Heart left ventricle (tissue), 16 donors: ENCODE measurements around the gene RTP3. TPM values are rescaled to one million over a fixed set of nuclear protein-coding genes. Genes with fewer than 3 reads are reported as not detected.

Source experiments
- ATAC-seq, 4 donors: fragments of 200-7000 bp; cut with Tn5 transposase; one replicate each; pipeline ENCODE4 v1.9.1; 2020 to 2022; ENCODE audit warnings: moderate library complexity in 4 of 4, mild to moderate bottlenecking in 3 of 4, moderate number of reproducible peaks in 1 of 4
- DNase-seq, 5 donors: peaks; one replicate each; pipeline ENCODE4 v3.0.0-alpha.2; 2020
- H3K27ac ChIP-seq, 12 donors: fragments of 200-600 bp; sonication (generic) in 4 of 12; one replicate each; pipeline versions ENCODE4 v1.5.0 to v1.8.0; 2016 to 2022; ENCODE audit warnings: mild to moderate bottlenecking in 2 of 12
- H3K27me3 ChIP-seq, 9 donors: fragments of 200-600 bp; sonication (generic) in 2 of 9; one replicate each; pipeline versions ENCODE4 v1.5.1 to v1.8.0; 2016 to 2022; ENCODE audit warnings: mild to moderate bottlenecking in 3 of 9
- H3K36me3 ChIP-seq, 9 donors: fragments of 200-600 bp; sonication (generic) in 2 of 9; one replicate each; pipeline versions ENCODE4 v1.5.0 to v1.8.0; 2018 to 2022; ENCODE audit warnings: mild to moderate bottlenecking in 2 of 9
- H3K4me1 ChIP-seq, 12 donors: fragments of 200-600 bp; sonication (generic) in 4 of 12; one replicate each; pipeline versions ENCODE4 v1.5.0 to v1.8.0; 2016 to 2022; ENCODE audit warnings: mild to moderate bottlenecking in 3 of 12
- H3K4me3 ChIP-seq, 12 donors: fragments of 200-600 bp; sonication (generic) in 4 of 12; one replicate each; pipeline versions ENCODE4 v1.5.0 to v1.8.0; 2017 to 2022; ENCODE audit warnings: mild to moderate bottlenecking in 9 of 12, moderate library complexity in 4 of 12
- H3K9me3 ChIP-seq, 12 donors: fragments of 200-600 bp; sonication (generic) in 4 of 12; one replicate each; pipeline versions ENCODE4 v1.5.0 to v1.8.0; 2016 to 2022; ENCODE audit warnings: mild to moderate bottlenecking in 1 of 12
- POLR2A ChIP-seq, 2 donors: fragments of 450-650 bp; IDR thresholded peaks; one replicate each; pipeline ENCODE4 v1.6.1; 2017; ENCODE audit warnings: antibody characterized with exemption in 2 of 2, mild to moderate bottlenecking in 2 of 2, moderate library complexity in 2 of 2
- WGBS, 4 donors: extraction: QIAGEN DNeasy Blood & Tissue Kit in 2 of 4; methylation state at CpG; one replicate each; pipeline versions ENCODE4 v1.1.5 to v1.1.7; 2013 to 2018; 5-methylcytosine and 5-hydroxymethylcytosine counted together
- intact Hi-C, 10 donors: fragments of 100-400 bp; cut with DNase I; formaldehyde crosslinking; loops; one replicate each; pipeline versions ENCODE4 v1.11.1 to v1.14.2; 2022
- long read RNA-seq, 3 donors: library from polyadenylated mRNA; unstranded; transcript quantifications; one replicate each; pipeline ENCODE4 v2.0.0, GENCODE V29; 2020 to 2021
- polyA plus RNA-seq, 2 donors: library from polyadenylated mRNA; stranded (reverse); fragments of 200-250 nt; gene quantifications; one replicate each; pipeline ENCODE4 v1.2.3, GENCODE V29; 2013
- total RNA-seq, 9 donors: library from RNA; depleted of rRNA in 2 of 9; stranded (reverse); fragments of >200 nt in 2 of 9; fragmentation: NEBNext Ultra II Directional in 3 of 9; extraction: Animal tissue kit (Norgen Biotek cat#: 25700) in 3 of 9; gene quantifications; one replicate each; pipeline versions ENCODE4 v1.1.0 to v1.2.4, GENCODE V29; 2016 to 2023
- TF ChIP-seq, protein P1 (sequence below), 12 donors: fragments of 200-600 bp; sonication (generic) in 4 of 12; IDR thresholded peaks; one replicate each; pipeline versions ENCODE4 v1.5.0 to v1.8.0; 2018 to 2022; ENCODE audit warnings: antibody characterized with exemption in 12 of 12, mild to moderate bottlenecking in 5 of 12
- donor health status: ischemic (EF 13 %, LVEDD 7.1; RV severe dilation, severe dysfunction).
- donor health status: healthy with polysubstance abuse.
- donor health status: DM: no; HTN: yes; CAD: no.
- donor health status: DM: no; HTN: no; CAD: no.
- donor health status: ischemic (EF 25% LVEDD 6.9; RV normal size, moderate dysfunction).
- donor health status: ischemic (EF 25% LVEDD 5.7; RV mildly dilated, moderate dysfunction).
- donor health status: healthy.
- donor health status: DM: yes; HTN: yes; CAD: no.
- donor health status: ischemic (EF 35%, LVEDD 5.7; RV mildly dilated, moderate dysfunction).
- donor health status: nonischemic (EF 11% LVEDD 7.7; RV severe dilation, severe dysfunction).
- donor health status: DM: yes; HTN: yes; CAD: no.
- donor health status: PGD.
- donor health status: ischemic (EF 29% LVEDD 5.4; RV normal size, mild dysfunction).
- donor health status: nonischemic (EF 23%, LVEDD 6.1; RV moderate dilation, normal function).

The RTP3 gene
- not detected for total RNA-seq
- polyA plus RNA-seq = not detected
- long read RNA-seq, donor 1 = 0 reads
- long read RNA-seq, donor 2 = 0 reads
- long read RNA-seq, donor 3 = 0 reads

DNA sequence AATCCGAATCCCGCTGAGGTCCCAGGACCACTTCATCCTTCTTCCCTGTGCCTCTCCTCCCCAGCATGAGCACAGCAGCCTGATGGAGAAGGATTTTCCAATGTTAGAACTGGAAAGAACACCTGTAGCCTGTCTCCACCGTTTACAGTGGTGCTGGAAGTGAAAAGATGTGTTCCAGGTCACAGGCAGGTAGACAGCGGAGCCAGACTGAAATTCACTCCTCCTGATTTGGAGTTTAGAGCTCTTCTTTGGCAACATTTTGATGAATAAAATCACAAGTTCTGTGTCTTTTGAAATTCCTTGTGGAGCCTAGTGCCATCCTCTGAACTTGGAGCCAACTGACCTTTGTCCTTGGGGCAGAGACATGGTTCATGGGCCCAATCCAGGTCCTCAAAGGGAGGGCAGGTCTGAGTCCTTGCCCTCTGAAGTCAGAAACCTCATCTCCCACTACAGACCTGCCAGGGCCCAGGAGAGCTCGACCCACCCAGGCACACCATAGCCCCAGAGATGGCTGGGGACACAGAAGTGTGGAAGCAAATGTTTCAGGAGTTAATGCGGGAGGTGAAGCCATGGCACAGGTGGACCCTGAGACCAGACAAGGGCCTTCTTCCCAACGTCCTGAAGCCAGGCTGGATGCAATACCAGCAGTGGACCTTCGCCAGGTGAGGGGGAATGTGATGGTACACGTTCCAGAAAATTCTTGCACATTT lies at the start of gene RTP3:
RTP3 (plus strand) TSS at position 421 of the 710 bp plus-strand sequence; CDS start at position 508, 87 bp downstream.
- TF ChIP-seq POLR2A (IDR thresholded peaks at IDR 0.05) = no peak
- TF ChIP-seq, protein P1, sequence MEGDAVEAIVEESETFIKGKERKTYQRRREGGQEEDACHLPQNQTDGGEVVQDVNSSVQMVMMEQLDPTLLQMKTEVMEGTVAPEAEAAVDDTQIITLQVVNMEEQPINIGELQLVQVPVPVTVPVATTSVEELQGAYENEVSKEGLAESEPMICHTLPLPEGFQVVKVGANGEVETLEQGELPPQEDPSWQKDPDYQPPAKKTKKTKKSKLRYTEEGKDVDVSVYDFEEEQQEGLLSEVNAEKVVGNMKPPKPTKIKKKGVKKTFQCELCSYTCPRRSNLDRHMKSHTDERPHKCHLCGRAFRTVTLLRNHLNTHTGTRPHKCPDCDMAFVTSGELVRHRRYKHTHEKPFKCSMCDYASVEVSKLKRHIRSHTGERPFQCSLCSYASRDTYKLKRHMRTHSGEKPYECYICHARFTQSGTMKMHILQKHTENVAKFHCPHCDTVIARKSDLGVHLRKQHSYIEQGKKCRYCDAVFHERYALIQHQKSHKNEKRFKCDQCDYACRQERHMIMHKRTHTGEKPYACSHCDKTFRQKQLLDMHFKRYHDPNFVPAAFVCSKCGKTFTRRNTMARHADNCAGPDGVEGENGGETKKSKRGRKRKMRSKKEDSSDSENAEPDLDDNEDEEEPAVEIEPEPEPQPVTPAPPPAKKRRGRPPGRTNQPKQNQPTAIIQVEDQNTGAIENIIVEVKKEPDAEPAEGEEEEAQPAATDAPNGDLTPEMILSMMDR (IDR thresholded peaks at IDR 0.05) = no peak
- H3K27me3 ChIP-seq = no peaks in the 10 kb centered on the region
- intact Hi-C loops = loop anchor here in 1 of 10 donors (5.0 kb wide), 1 partner anchor 55 kb away; no protein-coding TSS in a partner anchor
- no peaks in the 10 kb centered on the region for H3K36me3 ChIP-seq
- 81 to 86% (median 82%) methylated on average over 9 of the region's 9 CpGs for WGBS, 4 donors
- H3K27ac ChIP-seq = no peak within 1 kb of the TSS
- no peak within 1 kb of the TSS for H3K4me3 ChIP-seq
- ATAC-seq (no peak), DNase-seq (no peak)
- H3K4me1 ChIP-seq = peaks cover 0 to 29% (median 5%) of the 10 kb centered on the region in 12 donors
- no peaks in the 10 kb centered on the region for H3K9me3 ChIP-seq

DNA sequence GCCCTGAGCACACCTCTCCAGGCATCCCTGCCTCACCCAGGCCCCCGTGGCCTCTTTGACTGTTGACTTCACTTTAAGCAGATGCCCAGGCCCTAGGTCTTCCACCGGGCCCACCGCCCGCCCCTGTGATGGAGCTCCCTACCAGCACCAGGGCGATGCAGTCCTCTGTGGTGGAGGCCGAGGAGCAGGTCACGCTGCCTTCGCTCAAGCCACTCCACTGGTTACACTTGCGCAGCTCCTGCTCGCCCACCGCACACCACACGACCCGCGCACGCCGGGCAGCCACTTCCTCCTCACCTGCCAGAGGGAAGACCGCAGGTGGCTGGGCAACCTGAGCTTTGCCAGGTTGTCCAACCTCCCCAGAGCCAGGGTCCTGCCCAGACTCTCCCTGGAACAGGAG lies 49.1 kb upstream of the RTP3 start:
- ATAC-seq (peak in 1 of 4 donors; percentile 27), DNase-seq (no peak)
- Histone ChIP-seq H3K9me3 (no peaks in the 10 kb centered on the region), H3K4me1 (peaks cover 0 to 9% (median 0%) of the 10 kb centered on the region in 12 donors), H3K27ac (no peak overlapping the region), H3K4me3 (no peak overlapping the region), H3K36me3 (peaks cover 0 to 4% (median 0%) of the 10 kb centered on the region in 9 donors), H3K27me3 (no peaks in the 10 kb centered on the region)
- no peak for TF ChIP-seq POLR2A (IDR thresholded peaks at IDR 0.05)
- TF ChIP-seq, protein P1 (IDR thresholded peaks at IDR 0.05) = no peak
- intact Hi-C loops = loop anchor here in 2 of 10 donors (10.0 kb wide), 2 partner anchors 74 to 364 kb away; partner anchors contain the start of gene CCR5 (in 1 of the 2)
- WGBS, 4 donors = 92 to 96% (median 94%) methylated on average over 17 of the region's 17 CpGs

GRCh38 chr3:46449755-46450552 lies 47.8 kb upstream of the RTP3 start:
- ATAC-seq (peak in 3 of 4 donors; percentile 33 to 62 (median 55)), DNase-seq (no peak)
- TF ChIP-seq, protein P1 (IDR thresholded peaks at IDR 0.05) = peak; percentile 40 to 68 (median 53)
- TF ChIP-seq POLR2A (IDR thresholded peaks at IDR 0.05) = no peak
- peaks cover 0 to 5% (median 0%) of the 10 kb centered on the region in 9 donors for H3K36me3 ChIP-seq
- no peaks in the 10 kb centered on the region for H3K27me3 ChIP-seq
- intact Hi-C loops = loop anchor here in 2 of 10 donors (10.0 kb wide), 2 partner anchors 75 to 365 kb away; partner anchors contain the start of gene CCR5 (in 1 of the 2)
- H3K27ac ChIP-seq = no peak overlapping the region
- H3K4me3 ChIP-seq = no peak overlapping the region
- no peaks in the 10 kb centered on the region for H3K9me3 ChIP-seq
- H3K4me1 ChIP-seq = peaks cover 0 to 9% (median 0%) of the 10 kb centered on the region in 12 donors
- WGBS, 4 donors = 65 to 72% (median 67%) methylated on average over 12 to 14 of the region's 14 CpGs
